Stimulated activated naive CD8-positive, alpha-beta T cell treated with anti-CD3 and anti-CD28 coated beads, Interleukin-15, amount 100 ng/mL, for 72 hours (primary cell): ENCODE measurements around the gene PHPT1.

Source experiments
- ATAC-seq: fragments of 150-1000 bp; cut with Tn5 transposase; 2 replicates; pipeline ENCODE4 v1.10.0; 2021; ENCODE audit warnings: mild to moderate bottlenecking, moderate library complexity
- DNase-seq, 2 donors: peaks; one replicate each; pipeline ENCODE4 v3.0.0; 2021 to 2022
- H3K27ac Mint-ChIP-seq, 2 donors: one replicate each; pipeline ENCODE4 v1.8.0; 2022; ENCODE audit warnings: mild to moderate bottlenecking in 2 of 2, mixed read lengths in 2 of 2, moderate library complexity in 2 of 2
- H3K27me3 Mint-ChIP-seq: one replicate; pipeline ENCODE4 v1.8.0; 2022; ENCODE audit warnings: mixed read lengths
- H3K4me1 Mint-ChIP-seq: one replicate; pipeline ENCODE4 v1.8.0; 2022; ENCODE audit warnings: mild to moderate bottlenecking, mixed read lengths
- H3K4me3 Mint-ChIP-seq, 2 donors: one replicate each; pipeline ENCODE4 v1.8.0; 2022; ENCODE audit warnings: mild to moderate bottlenecking in 2 of 2, mixed read lengths in 2 of 2, moderate library complexity in 1 of 2
- H3K9me3 Mint-ChIP-seq, 2 donors: one replicate each; pipeline ENCODE4 v1.8.0; 2022; ENCODE audit warnings: mixed read lengths in 2 of 2

The PHPT1 gene

DNA sequence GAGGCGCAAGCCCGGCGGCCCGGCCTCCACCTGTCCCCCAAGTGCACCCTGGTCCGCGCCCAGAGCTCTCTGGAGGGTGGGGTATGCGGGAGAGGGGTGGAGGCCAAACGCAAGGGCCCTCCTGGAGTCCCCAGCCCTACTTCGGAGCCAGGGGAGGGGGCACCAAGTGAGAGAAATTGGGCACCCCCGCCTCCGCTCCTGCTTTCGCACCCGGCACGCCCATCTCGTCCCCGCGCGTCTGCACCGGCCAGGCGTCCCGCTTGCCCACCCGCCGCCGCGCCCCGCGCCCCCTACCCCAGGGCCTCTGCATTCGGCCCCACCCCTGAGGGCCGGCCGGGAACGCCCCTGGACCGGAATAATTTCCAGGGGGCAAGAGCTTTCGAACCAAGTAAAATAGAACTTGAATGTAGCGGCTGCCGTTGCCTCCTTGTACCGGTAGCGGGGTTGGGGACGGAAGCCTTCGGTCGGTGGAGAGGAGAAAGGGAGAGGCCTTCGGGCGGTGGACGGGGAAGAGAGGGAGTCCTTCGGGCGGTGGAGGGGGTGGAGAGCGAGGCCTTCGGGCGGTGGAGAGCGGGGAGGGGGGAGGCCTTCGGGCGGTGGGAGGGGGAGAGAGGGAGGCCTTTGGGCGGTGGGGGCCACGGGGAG, 694 bp upstream of the PHPT1 start:
- peak overlapping the region; percentile 99 for H3K4me3 Mint-ChIP-seq
- peak; percentile 56 to 63 for DNase-seq
- H3K27ac Mint-ChIP-seq: peak overlapping the region; percentile 83 to 91
- no peaks in the 10 kb centered on the region for H3K9me3 Mint-ChIP-seq
- peaks cover 41% of the 10 kb centered on the region for H3K27me3 Mint-ChIP-seq
- ATAC-seq: peak; percentile 26
- H3K4me1 Mint-ChIP-seq: peaks cover 45% of the 10 kb centered on the region

GRCh38 chr9:136849960-136850865, 1.0 kb downstream of the PHPT1 start:
- peaks cover 39% of the 10 kb centered on the region for H3K4me1 Mint-ChIP-seq
- DNase-seq (peak in 1 of 2 donors; percentile 24), ATAC-seq (no peak)
- H3K27ac Mint-ChIP-seq: peak overlapping the region in 1 of 2 donors; percentile 88
- H3K27me3 Mint-ChIP-seq: peaks cover 30% of the 10 kb centered on the region
- H3K9me3 Mint-ChIP-seq: no peaks in the 10 kb centered on the region
- peak overlapping the region; percentile 95 to 99 for H3K4me3 Mint-ChIP-seq

DNA sequence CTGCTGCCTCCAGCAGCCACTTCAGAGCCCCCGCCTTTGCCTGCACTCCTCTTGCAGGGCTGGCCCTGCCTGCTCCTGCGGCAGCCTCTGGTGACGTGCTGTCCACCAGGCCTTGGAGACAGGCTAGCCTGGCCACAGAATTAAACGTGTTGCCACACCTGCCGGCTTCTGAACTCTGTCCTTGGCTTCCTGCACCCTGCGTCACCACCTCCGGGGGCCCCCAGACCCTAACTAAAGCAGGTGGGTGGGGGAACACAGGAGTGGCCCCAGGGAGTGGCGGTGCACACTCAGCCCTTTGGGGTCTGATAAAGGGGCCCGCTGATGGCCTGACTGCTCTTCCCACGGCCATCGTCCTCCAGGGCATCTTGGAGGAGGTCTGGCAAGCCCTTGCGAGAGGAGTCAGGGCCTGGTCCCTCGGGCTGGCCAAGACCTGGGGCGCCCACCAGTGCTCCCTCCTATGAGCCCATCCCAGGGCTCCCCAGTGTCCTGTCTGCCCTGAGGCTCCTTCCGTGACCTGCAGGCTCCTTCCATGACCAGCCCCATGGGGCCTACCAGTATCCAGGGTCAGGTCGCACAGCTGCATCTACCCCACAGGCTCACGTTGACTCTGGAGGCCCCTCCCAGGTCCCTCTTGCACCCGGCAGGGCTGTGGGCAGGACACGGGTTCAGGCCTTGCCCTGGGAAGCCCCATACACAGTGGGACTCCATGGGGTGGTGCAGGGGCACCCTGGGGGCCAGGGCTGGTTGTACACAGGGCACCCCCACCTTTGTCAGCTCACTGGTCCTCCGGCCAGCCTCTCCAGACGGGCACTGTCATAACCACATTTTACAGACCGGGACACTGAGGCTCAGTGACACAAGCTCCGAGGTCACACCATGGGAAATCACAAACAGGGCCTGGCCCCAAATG, 1.9 kb downstream of the PHPT1 start:
- ATAC-seq (no peak), DNase-seq (peak in 1 of 2 donors; percentile 22)
- Mint-ChIP-seq H3K27me3 (peaks cover 21% of the 10 kb centered on the region), H3K4me1 (peaks cover 38% of the 10 kb centered on the region), H3K4me3 (peak overlapping the region; percentile 62 to 95), H3K27ac (no peak overlapping the region), H3K9me3 (no peaks in the 10 kb centered on the region)

DNA sequence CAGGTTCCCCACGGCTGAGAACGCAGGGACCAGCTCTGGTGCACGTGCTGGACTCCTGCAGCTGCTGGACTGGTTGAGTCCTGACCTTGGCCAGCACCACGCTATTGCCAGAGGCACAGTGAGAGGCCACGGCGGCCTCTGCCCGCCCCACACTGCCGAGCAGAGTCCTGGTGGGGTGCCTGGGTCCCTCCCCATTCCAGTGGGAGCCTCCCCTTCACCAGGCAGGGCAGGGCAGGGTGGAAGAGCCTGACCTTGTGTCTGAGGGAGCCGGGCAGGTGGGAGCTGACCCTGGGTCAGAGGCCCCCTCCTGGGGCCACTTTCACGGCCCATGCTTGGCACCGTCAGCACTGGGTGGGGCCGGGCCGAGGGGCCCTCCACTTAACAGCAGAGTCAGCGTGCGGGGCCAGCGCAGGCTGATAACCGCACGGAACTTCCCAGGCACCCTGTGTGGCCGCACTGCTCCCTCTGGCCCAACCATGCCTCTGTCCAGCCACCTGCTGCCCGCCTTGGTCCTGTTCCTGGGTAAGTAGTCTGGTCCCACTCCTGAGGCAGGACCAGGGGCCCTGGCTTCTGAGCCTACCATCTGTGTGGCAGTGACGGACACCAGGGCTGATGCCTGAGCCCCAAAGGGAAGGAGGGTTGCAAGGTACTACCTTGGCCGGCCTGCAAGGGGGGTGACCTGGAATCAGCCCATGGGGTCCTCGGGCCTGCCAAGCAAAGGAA, 2.9 kb downstream of the PHPT1 start, which contains the start of gene MAMDC4:
MAMDC4 (plus strand) TSS at position 406 of the 723 bp plus-strand sequence; CDS start at position 477, 71 bp downstream.
- Mint-ChIP-seq H3K27ac (no peak within 1 kb of the TSS), H3K27me3 (peaks cover 11% of the 10 kb centered on the region), H3K4me3 (no peak within 1 kb of the TSS), H3K4me1 (peaks cover 31% of the 10 kb centered on the region), H3K9me3 (no peaks in the 10 kb centered on the region)
- ATAC-seq: no peak
- no peak for DNase-seq

DNA sequence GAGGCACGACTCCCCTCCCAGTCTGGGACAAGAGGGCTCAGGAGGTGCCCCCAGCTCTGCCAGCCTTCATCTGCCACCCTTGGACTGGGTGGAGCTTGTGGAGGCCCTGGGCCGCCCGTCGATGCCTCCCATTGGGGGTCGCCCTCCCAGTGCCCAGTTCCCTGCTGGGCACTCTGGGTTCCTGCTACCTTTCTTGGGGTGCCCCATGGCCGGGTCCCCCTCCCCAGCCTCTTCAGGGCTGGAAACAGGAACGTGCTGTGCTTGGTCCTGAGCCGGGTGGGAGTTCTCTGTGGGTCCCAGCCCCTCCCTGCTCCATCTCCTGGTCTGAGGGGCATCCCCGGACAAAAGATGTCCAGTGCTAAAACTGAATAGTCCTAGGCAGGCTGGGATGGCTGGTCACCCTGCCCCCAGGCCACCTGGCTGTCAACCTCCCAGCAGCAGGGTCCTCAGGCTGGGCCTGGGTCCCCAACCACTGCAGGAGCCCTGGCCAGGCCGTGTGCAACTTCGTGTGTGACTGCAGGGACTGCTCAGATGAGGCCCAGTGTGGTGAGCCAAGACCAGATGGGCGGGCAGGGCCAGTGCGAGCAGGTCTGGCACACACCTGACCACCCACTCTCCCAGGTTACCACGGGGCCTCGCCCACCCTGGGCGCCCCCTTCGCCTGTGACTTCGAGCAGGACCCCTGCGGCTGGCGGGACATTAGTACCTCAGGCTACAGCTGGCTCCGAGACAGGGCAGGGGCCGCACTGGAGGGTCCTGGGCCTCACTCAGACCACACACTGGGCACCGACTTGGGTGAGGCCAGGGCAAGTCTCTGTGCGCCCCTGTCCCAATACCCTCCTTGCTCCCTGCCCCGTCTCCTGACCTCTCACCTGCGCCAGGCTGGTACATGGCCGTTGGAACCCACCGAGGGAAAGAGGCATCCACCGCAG, 3.7 kb downstream of the PHPT1 start:
- no peak for ATAC-seq
- no peak overlapping the region for H3K27ac Mint-ChIP-seq
- peaks cover 3% of the 10 kb centered on the region for H3K27me3 Mint-ChIP-seq
- no peaks in the 10 kb centered on the region for H3K9me3 Mint-ChIP-seq
- no peak for DNase-seq
- no peak overlapping the region for H3K4me3 Mint-ChIP-seq
- H3K4me1 Mint-ChIP-seq: peaks cover 23% of the 10 kb centered on the region

DNA sequence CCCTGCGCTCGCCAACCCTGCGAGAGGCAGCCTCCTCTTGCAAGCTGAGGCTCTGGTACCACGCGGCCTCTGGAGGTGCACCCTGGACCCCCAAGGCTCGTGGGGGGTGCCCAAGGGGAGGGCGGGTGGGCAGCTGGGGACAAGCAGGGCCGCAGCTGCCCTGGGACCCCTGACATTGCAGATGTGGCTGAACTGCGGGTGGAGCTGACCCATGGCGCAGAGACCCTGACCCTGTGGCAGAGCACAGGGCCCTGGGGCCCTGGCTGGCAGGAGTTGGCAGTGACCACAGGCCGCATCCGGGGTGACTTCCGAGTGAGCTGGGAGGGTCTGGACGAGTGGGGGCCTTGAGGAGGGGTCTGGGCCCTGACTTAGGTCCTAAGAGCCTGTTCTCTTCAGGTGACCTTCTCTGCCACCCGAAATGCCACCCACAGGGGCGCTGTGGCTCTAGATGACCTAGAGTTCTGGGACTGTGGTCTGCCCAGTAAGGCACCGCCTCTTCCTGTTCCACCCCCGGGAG, 4.4 kb downstream of the PHPT1 start:
- Mint-ChIP-seq H3K9me3 (no peaks in the 10 kb centered on the region), H3K27ac (no peak overlapping the region), H3K4me3 (no peak overlapping the region), H3K27me3 (no peaks in the 10 kb centered on the region), H3K4me1 (peaks cover 21% of the 10 kb centered on the region)
- DNase-seq (no peak), ATAC-seq (no peak)

GRCh38 chr9:136854113-136854841, 5.1 kb downstream of the PHPT1 start:
- Mint-ChIP-seq H3K4me1 (peaks cover 21% of the 10 kb centered on the region), H3K4me3 (no peak overlapping the region), H3K9me3 (no peaks in the 10 kb centered on the region), H3K27me3 (no peaks in the 10 kb centered on the region), H3K27ac (peak overlapping the region in 1 of 2 donors; percentile 90)
- no peak for DNase-seq
- ATAC-seq: no peak

DNA sequence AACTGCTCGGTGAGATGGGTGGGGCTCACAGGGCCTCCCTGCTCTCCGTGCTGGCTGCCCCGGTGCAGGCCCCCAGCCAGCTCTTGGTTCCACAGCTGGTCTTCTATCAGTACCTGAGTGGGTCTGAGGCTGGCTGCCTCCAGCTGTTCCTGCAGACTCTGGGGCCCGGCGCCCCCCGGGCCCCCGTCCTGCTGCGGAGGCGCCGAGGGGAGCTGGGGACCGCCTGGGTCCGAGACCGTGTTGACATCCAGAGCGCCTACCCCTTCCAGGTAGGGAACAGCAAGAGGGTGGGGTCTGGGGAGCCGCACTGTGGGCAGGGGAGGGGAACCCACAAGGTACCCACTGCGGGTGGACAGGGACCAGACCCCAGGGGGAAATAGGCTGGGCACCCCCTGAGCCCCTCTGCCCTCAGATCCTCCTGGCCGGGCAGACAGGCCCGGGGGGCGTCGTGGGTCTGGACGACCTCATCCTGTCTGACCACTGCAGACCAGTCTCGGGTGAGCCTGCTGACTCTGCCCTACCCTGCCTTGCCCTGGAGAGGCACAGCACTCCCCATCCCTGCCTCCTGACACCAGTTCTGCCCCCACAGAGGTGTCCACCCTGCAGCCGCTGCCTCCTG, 5.7 kb downstream of the PHPT1 start:
- DNase-seq (no peak), ATAC-seq (no peak)
- peaks cover 16% of the 10 kb centered on the region for H3K4me1 Mint-ChIP-seq
- H3K9me3 Mint-ChIP-seq: no peaks in the 10 kb centered on the region
- H3K4me3 Mint-ChIP-seq: no peak overlapping the region
- peak overlapping the region in 1 of 2 donors; percentile 90 for H3K27ac Mint-ChIP-seq
- H3K27me3 Mint-ChIP-seq: no peaks in the 10 kb centered on the region

GRCh38 chr9:136855461-136856078, 6.4 kb downstream of the PHPT1 start:
- H3K4me3 Mint-ChIP-seq: no peak overlapping the region
- H3K27ac Mint-ChIP-seq: no peak overlapping the region
- peak in 1 of 2 donors; percentile 8 for DNase-seq
- no peaks in the 10 kb centered on the region for H3K9me3 Mint-ChIP-seq
- H3K4me1 Mint-ChIP-seq: peaks cover 10% of the 10 kb centered on the region
- no peak for ATAC-seq
- H3K27me3 Mint-ChIP-seq: no peaks in the 10 kb centered on the region

- H3K27me3 Mint-ChIP-seq: no peaks in the 10 kb centered on the region
- H3K27ac Mint-ChIP-seq: no peak overlapping the region
Observed at GRCh38 chr9:136856079-136856476, 6.9 kb downstream of the PHPT1 start.

GRCh38 chr9:136856541-136857141, 7.4 kb downstream of the PHPT1 start:
- Mint-ChIP-seq H3K9me3 (no peaks in the 10 kb centered on the region), H3K27ac (no peak overlapping the region), H3K4me3 (no peak overlapping the region)

More at GRCh38 chr9:136856079-136856476, 6.9 kb downstream of the PHPT1 start:
- DNase-seq (no peak), ATAC-seq (no peak)
- Mint-ChIP-seq H3K9me3 (no peaks in the 10 kb centered on the region), H3K4me1 (peaks cover 5% of the 10 kb centered on the region), H3K4me3 (no peak overlapping the region)

GRCh38 chr9:136857166-136857565, 8.0 kb downstream of the PHPT1 start:
- ATAC-seq: no peak
- no peaks in the 10 kb centered on the region for H3K27me3 Mint-ChIP-seq
- no peaks in the 10 kb centered on the region for H3K4me1 Mint-ChIP-seq
- H3K4me3 Mint-ChIP-seq: no peak overlapping the region
- H3K9me3 Mint-ChIP-seq: no peaks in the 10 kb centered on the region
- peak in 1 of 2 donors; percentile 9 for DNase-seq
- H3K27ac Mint-ChIP-seq: no peak overlapping the region

More at GRCh38 chr9:136856541-136857141, 7.4 kb downstream of the PHPT1 start:
- ATAC-seq (no peak), DNase-seq (peak in 1 of 2 donors; percentile 13)
- Mint-ChIP-seq H3K27me3 (no peaks in the 10 kb centered on the region), H3K4me1 (no peaks in the 10 kb centered on the region)
